ENCODE measurements around the gene CROT. TPM values are rescaled to one million over a fixed set of nuclear protein-coding genes. Genes with fewer than 3 reads are reported as not detected.

Gene CROT
- polyA plus RNA-seq, 2 of the 4 experiments (the other 2 are of a cell fraction), result 12.3 to 18.2 TPM

DNA sequence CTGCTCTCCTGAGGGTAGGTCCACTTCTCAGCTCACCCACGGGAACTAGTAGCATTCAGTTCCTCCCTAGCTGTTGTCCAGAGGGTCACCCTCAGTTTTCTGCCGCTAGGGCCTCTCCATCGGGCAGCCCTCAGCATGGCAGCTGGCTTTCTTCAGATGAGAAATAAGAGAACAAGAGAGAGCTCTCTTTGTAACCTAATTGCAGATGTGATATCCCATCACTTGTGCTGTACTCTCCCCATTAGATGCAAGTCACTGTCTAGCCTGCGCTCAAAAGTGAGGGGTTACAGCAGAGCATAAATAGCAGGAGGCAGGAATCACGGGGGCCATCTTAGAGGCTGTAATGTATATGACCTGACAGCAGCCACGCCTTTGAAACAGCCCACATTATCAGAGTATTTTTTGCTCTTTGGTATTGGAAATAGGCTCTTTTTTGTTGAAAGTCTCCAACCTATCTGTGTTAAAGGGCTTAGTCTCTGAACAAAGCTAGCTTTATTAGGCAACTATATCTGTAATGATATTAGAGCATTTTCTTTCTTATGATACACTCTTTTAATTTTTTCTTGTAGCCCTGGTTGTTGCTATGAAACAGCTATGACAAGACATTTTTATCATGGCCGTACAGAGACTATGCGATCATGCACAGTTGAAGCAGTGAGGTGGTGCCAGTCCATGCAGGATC is 45.7 kb downstream of the CROT start:
- ATAC-seq, result no peak
- H3K4me1 ChIP-seq, result no peaks in the 10 kb centered on the region
- 84% methylated on average over 8 of the region's 8 CpGs for WGBS (ENCODE audit: missing lambda C conversion rate)
- H3K9me3 ChIP-seq, result no peaks in the 10 kb centered on the region
- DNase-seq (ENCODE audit: low read depth in 1 of 2, low spot score in 1 of 2), result no peak
- H3K4me3 ChIP-seq, result no peak overlapping the region
- H3K27ac ChIP-seq, result no peak overlapping the region
- POLR2A ChIA-PET, result no interaction called here
- H3K4me2 ChIP-seq, result no peak overlapping the region
- no peak for TF ChIP-seq CHD2 (IDR thresholded peaks at IDR 0.05; ENCODE audit: low read length, partially characterized antibody)
- TF ChIP-seq ESRRA (IDR thresholded peaks at IDR 0.05; ENCODE audit: borderline replicate concordance, low read length), result no peak
- TF ChIP-seq FOXS1 (CRISPR knock-in tag; IDR thresholded peaks at IDR 0.05), result no peak
- TF ChIP-seq BCL3 (IDR thresholded peaks at IDR 0.05), result no peak
- TF ChIP-seq TP53 (CRISPR knock-in tag; IDR thresholded peaks at IDR 0.05), result no peak
- TF ChIP-seq HDAC2 (IDR thresholded peaks at IDR 0.05), result no peak
- TF ChIP-seq NFE2L2 (conservative IDR thresholded peaks at IDR 0.05; ENCODE audit: low read length), result no peak
- no peak for TF ChIP-seq RNF2 (IDR thresholded peaks at IDR 0.05; ENCODE audit: borderline replicate concordance, low read depth)
- no peak for TF ChIP-seq CHD4 (IDR thresholded peaks at IDR 0.05; ENCODE audit: borderline replicate concordance)
- no peak for TF ChIP-seq EHF (CRISPR knock-in tag; IDR thresholded peaks at IDR 0.05)
- no peak for TF ChIP-seq FOSB (CRISPR knock-in tag; IDR thresholded peaks at IDR 0.05)
- TF ChIP-seq RAD21 (conservative IDR thresholded peaks at IDR 0.05 in 1 of 2, IDR thresholded peaks at IDR 0.05 in 1 of 2), result no peak
- TF ChIP-seq REST (IDR thresholded peaks at IDR 0.05), result no peak
- TF ChIP-seq E2F6 (IDR thresholded peaks at IDR 0.05; ENCODE audit: borderline replicate concordance, low read depth), result no peak
- no peak for TF ChIP-seq ZNF302 (CRISPR knock-in tag; IDR thresholded peaks at IDR 0.05)
- TF ChIP-seq ZSCAN20 (CRISPR knock-in tag; IDR thresholded peaks at IDR 0.05), result no peak
- TF ChIP-seq GATA3 (IDR thresholded peaks at IDR 0.05; ENCODE audit: borderline replicate concordance), result no peak
- no peak for FAIRE-seq
- CTCF ChIA-PET, result no interaction called here

DNA sequence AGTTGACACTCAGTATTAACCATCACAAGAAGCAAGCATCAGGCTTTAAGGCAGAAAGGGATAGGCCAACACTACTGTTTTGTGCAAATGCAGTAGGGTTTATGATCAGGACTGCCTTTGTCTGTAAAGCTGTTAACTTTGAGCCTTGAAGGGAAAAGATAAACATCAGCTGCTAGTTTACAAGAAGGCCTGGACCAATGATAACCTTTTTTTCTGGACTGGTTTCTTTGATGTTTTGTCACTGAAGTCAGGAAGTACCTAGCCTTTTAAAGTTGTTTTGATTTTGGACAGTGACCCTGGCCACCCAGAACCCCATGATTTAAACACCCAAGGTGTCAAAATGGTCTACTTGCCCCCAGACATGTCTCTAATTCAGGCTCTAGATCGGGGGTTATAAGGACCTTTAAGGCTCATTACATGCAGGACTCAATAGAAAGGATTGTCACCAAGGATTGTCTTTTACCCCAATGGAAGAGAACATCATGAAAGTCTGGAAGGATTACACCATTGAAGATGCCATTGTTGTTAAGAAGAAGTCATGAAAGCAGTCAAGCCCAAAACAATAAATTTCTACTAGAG is 50.1 kb downstream of the CROT start:
- DNase-seq (ENCODE audit: low read depth in 1 of 2, low spot score in 1 of 2), result no peak
- ChIA-PET CTCF (no interaction called here), POLR2A (no interaction called here)
- H3K4me1 ChIP-seq, result peaks cover 6% of the 10 kb centered on the region; the same call in 2 of the 3 replicates
- TF ChIP-seq POLR2A (IDR thresholded peaks at IDR 0.05; ENCODE audit: low read length) (no peak), HEYL (CRISPR knock-in tag; IDR thresholded peaks at IDR 0.05) (no peak), CEBPB (IDR thresholded peaks at IDR 0.05) (no peak), FOXS1 (CRISPR knock-in tag; IDR thresholded peaks at IDR 0.05) (no peak), KDM1A (IDR thresholded peaks at IDR 0.05; ENCODE audit: low read depth) (no peak), EHF (CRISPR knock-in tag; IDR thresholded peaks at IDR 0.05) (no peak), ZNF302 (CRISPR knock-in tag; IDR thresholded peaks at IDR 0.05) (no peak), MAX (IDR thresholded peaks at IDR 0.05) (no peak), CHD4 (IDR thresholded peaks at IDR 0.05; ENCODE audit: borderline replicate concordance) (no peak), CBX8 (IDR thresholded peaks at IDR 0.05) (no peak), TP53 (CRISPR knock-in tag; IDR thresholded peaks at IDR 0.05) (no peak), REST (IDR thresholded peaks at IDR 0.05) (no peak), PBX3 (IDR thresholded peaks at IDR 0.05) (no peak)
- TF ChIP-seq, protein P1, sequence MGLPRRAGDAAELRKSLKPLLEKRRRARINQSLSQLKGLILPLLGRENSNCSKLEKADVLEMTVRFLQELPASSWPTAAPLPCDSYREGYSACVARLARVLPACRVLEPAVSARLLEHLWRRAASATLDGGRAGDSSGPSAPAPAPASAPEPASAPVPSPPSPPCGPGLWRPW (IDR thresholded peaks at IDR 0.05), result no peak
- no peak for ATAC-seq
- 33% methylated on average over 1 of the region's 1 CpG for WGBS (ENCODE audit: missing lambda C conversion rate)
- no peak overlapping the region for H3K4me2 ChIP-seq
- FAIRE-seq, result no peak
- no peak overlapping the region for H3K27ac ChIP-seq
- H3K4me3 ChIP-seq, result no peak overlapping the region
- H3K9me3 ChIP-seq, result no peaks in the 10 kb centered on the region
